Cardiac muscle cell (in vitro differentiated cells and primary cell): Measurements from ENCODE around the gene SERPINB10. TPM values are rescaled to one million over a fixed set of nuclear protein-coding genes. Genes with fewer than 3 reads are reported as not detected.

Experiments used
- DNase-seq, 2 donors: peaks; one replicate each; pipeline versions ENCODE4 v3.0.0 to v3.0.0-alpha.2; 2010 to 2017; ENCODE audit warnings: low read depth in 1 of 2, low spot score in 1 of 2
- H3K27ac ChIP-seq: fragments of 200-600 bp; sonication (generic); 2 replicates; pipeline ENCODE4 v1.5.1; 2016
- H3K27me3 ChIP-seq: fragments of 200-600 bp; sonication (generic); 2 replicates; pipeline ENCODE4 v1.6.0; 2016; ENCODE audit warnings: control low read depth
- H3K36me3 ChIP-seq: fragments of 200-600 bp; sonication (generic); 2 replicates; pipeline ENCODE4 v1.5.1; 2016; ENCODE audit warnings: control low read depth
- H3K4me1 ChIP-seq: fragments of 200-600 bp; sonication (generic); 2 replicates; pipeline ENCODE4 v1.8.1; 2017; ENCODE audit warnings: low read depth, mild to moderate bottlenecking, mixed run types
- H3K4me3 ChIP-seq: fragments of 200-600 bp; sonication (generic); 2 replicates; pipeline ENCODE4 v1.5.1; 2016; ENCODE audit warnings: mild to moderate bottlenecking
- H3K9me3 ChIP-seq: fragments of 200-600 bp; sonication (generic); 2 replicates; pipeline ENCODE4 v1.5.1; 2017; ENCODE audit warnings: low read depth, mild to moderate bottlenecking, control low read depth
- polyA plus RNA-seq: library from polyadenylated mRNA; unstranded; fragments of >200 nt; fragmentation: Nextera tagmentation; extraction: Ambion mirVana; gene quantifications from 2 replicates; pipeline ENCODE4 v1.2.1, GENCODE V29; 2016
- total RNA-seq: library from RNA; depleted of rRNA; stranded (reverse); fragments of >200 nt; gene quantifications from 2 replicates; pipeline ENCODE4 v1.2.3, GENCODE V29; 2016
- TF ChIP-seq, protein P1 (sequence below): IDR thresholded peaks from 2 replicates; pipeline ENCODE4 v1.5.1; 2012; ENCODE audit warnings: low read depth, mild to moderate bottlenecking, low read length

Gene SERPINB10
- total and polyA plus RNA-seq, 2 experiments from 2014 or later, result not detected

DNA sequence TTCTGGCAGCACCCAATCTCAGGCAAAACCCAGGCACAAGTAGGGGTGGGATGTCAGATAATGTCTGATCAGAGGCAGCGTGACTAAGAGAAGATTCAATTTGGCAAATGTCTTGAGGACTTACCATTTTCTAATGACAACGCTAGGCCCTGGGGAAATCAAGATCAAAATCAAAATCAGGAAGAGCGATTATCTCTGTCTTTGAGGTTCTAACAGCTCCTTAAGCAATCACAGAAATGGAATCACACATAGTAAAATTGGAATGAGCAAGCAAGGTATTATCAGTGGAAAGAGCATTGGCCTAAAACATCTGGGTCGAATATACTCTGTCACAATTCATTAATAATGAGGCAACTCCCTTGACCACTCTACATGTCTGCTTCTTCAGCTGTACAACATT is 28.8 kb upstream of the SERPINB10 start:
- Histone ChIP-seq H3K4me1 (peaks cover 4% of the 10 kb centered on the region), H3K9me3 (no peaks in the 10 kb centered on the region), H3K27me3 (no peaks in the 10 kb centered on the region), H3K4me3 (no peak overlapping the region), H3K27ac (no peak overlapping the region), H3K36me3 (no peaks in the 10 kb centered on the region)
- TF ChIP-seq, protein P1, sequence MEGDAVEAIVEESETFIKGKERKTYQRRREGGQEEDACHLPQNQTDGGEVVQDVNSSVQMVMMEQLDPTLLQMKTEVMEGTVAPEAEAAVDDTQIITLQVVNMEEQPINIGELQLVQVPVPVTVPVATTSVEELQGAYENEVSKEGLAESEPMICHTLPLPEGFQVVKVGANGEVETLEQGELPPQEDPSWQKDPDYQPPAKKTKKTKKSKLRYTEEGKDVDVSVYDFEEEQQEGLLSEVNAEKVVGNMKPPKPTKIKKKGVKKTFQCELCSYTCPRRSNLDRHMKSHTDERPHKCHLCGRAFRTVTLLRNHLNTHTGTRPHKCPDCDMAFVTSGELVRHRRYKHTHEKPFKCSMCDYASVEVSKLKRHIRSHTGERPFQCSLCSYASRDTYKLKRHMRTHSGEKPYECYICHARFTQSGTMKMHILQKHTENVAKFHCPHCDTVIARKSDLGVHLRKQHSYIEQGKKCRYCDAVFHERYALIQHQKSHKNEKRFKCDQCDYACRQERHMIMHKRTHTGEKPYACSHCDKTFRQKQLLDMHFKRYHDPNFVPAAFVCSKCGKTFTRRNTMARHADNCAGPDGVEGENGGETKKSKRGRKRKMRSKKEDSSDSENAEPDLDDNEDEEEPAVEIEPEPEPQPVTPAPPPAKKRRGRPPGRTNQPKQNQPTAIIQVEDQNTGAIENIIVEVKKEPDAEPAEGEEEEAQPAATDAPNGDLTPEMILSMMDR, result no peak
- peak in 1 of 2 donors; percentile 17 for DNase-seq

GRCh38 chr18:63879709-63880108 is 28.0 kb upstream of the SERPINB10 start:
- Histone ChIP-seq H3K27me3 (no peaks in the 10 kb centered on the region), H3K4me3 (no peak overlapping the region), H3K9me3 (no peaks in the 10 kb centered on the region), H3K4me1 (peaks cover 4% of the 10 kb centered on the region), H3K36me3 (no peaks in the 10 kb centered on the region), H3K27ac (no peak overlapping the region)
- peak in 1 of 2 donors; percentile 29 for DNase-seq
- TF ChIP-seq, protein P1, result no peak

GRCh38 chr18:63881851-63882250 is 25.9 kb upstream of the SERPINB10 start:
- H3K27me3 ChIP-seq, result no peaks in the 10 kb centered on the region
- TF ChIP-seq, protein P1, result no peak
- H3K4me1 ChIP-seq, result peaks cover 4% of the 10 kb centered on the region
- H3K36me3 ChIP-seq, result no peaks in the 10 kb centered on the region
- peak overlapping the region; percentile 79 for H3K27ac ChIP-seq
- H3K4me3 ChIP-seq, result no peak overlapping the region
- DNase-seq, result peak in 1 of 2 donors; percentile 56
- no peaks in the 10 kb centered on the region for H3K9me3 ChIP-seq

- peak overlapping the region; percentile 79 for H3K27ac ChIP-seq
- no peaks in the 10 kb centered on the region for H3K36me3 ChIP-seq
- H3K4me1 ChIP-seq, result peaks cover 4% of the 10 kb centered on the region
- TF ChIP-seq, protein P1, result no peak
- DNase-seq, result peak; percentile 58 to 89
- H3K9me3 ChIP-seq, result no peaks in the 10 kb centered on the region
- no peak overlapping the region for H3K4me3 ChIP-seq
- H3K27me3 ChIP-seq, result no peaks in the 10 kb centered on the region
These were observed 25.2 kb upstream of the SERPINB10 start for GRCh38 chr18:63882333-63883141.

- no peak overlapping the region for H3K27ac ChIP-seq
- TF ChIP-seq, protein P1, result no peak
- peaks cover 4% of the 10 kb centered on the region for H3K4me1 ChIP-seq
- H3K27me3 ChIP-seq, result no peaks in the 10 kb centered on the region
- H3K9me3 ChIP-seq, result no peaks in the 10 kb centered on the region
- DNase-seq, result peak in 1 of 2 donors; percentile 29
- H3K4me3 ChIP-seq, result no peak overlapping the region
- no peaks in the 10 kb centered on the region for H3K36me3 ChIP-seq
These were observed 24.1 kb upstream of the SERPINB10 start for GRCh38 chr18:63883617-63884016.
